HG03469 (cell line): ENCODE measurements around the gene NT5DC3.
"Not testable (repeated sequence)": the region's sequence is repeated elsewhere in the genome, so short reads cannot be mapped to it uniquely, and the experiment has no call there.

Experiments
- ATAC-seq: cut with Tn5 transposase; IDR thresholded peaks from one replicate; pipeline ENCODE4 v1.9.1; 2021; ENCODE audit warnings: mild to moderate bottlenecking, moderate library complexity, moderate number of reproducible peaks; ENCODE audit not compliant: unreplicated experiment

Gene NT5DC3

DNA sequence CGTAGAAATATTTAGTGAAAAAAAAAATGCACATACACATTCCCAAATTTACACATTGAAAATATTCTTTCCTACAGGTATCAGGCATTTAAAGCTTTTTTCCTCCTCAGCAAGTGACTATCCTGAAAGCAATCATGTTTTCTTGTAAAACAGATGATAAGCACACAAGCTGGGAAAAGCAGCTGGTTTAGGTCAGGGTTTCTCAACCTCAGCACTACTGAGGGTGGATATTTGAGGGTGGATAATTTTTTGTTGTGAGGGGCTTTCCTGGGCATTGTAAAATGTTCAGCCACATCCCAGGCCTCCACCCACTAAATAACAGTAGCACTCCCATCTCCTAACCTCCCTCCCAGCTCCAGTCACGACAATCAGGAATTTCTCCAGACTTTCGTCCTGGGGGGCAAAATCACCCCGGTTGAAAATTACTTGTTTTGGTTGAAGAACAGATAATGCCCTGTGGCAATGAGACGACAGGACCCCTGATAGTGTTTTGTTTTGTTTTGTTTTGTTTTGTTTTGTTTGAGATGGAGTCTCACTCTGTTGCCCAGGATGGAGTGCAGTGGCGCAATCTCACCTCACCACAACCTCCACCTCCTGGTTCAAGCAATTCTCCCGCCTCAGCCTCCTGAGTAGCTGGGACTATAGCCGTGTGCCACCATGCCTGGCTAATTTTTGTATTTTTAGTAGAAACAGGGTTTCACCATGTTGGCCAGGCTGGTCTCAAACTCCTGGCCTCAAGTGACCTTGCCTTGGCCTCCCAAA, 15.0 kb upstream of the NT5DC3 start:
- ATAC-seq, result no peak

- no peak for ATAC-seq
Measured at GRCh38 chr12:103855036-103855712, 14.1 kb upstream of the NT5DC3 start.

DNA sequence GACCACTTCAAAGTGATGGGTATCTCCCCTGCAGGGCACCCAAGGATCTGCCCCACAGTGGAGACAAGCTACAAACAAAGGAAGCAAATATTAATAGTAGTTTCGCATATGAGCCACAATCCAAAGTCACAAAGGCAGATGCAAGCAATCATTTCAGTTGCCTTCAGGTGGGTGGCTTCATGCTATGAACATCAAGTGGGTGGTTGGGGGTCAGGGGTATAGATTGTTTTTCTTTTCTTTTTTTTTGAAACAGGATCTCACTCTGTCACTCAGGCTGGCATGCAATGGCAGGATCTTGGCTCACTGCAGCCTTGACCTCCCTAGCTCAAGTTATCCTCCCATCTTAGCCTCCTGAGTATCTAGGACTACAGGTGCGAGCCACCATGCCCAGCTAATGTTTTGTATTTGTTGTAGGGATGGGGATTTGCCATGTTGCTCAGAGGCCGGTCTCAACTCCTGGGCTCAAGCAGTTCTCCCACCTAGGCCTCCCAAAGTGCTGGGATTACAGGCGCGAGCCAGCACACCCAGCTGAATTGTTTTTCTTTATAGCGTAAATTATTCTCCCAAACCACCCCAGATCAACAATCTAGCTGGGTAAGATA, 13.4 kb upstream of the NT5DC3 start:
- ATAC-seq, result no peak

GRCh38 chr12:103852498-103852997, 11.5 kb upstream of the NT5DC3 start:
- ATAC-seq, result no peak

DNA sequence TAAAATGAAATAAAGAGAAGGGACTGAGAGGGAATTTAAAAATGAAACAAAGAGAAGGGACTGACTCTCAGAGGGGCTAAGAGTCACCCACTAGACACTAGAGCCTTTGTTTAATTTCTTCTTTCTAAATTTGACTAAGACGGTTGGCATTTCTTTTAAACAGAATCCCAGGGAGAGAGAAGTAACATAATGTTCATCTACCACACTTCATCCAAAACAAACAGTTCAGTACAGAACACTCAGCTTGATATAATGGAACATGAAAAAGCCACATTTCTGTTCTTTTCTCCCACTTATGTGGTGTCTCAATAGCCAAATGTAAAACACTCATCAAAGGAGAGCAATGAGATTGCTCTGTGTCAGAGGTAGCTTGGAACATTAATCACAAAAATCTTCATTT, 10.1 kb upstream of the NT5DC3 start:
- no peak for ATAC-seq

- no peak for ATAC-seq
Measured at GRCh38 chr12:103850429-103850828, 9.4 kb upstream of the NT5DC3 start.

GRCh38 chr12:103848917-103849491, 8.0 kb upstream of the NT5DC3 start:
- no peak for ATAC-seq

DNA sequence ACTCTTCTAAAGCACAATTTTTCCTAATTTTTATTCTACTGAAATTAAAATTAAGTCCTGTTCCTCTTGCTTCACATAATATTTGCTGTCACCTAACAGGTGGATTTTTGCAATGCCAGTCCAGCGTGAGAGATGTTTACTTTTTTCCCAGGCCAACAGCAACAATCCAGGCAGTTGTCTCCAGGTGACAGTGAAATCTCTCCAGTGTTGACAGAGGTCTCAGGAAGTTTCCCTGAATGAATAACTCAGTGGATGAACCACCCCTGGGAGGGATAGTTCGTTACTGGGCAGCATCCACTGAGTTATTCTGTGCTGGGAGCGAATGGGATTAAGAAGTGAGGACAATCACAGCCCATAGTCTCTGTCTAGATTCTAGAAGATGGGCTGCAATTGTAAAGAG, 7.1 kb upstream of the NT5DC3 start:
- ATAC-seq, result no peak

DNA sequence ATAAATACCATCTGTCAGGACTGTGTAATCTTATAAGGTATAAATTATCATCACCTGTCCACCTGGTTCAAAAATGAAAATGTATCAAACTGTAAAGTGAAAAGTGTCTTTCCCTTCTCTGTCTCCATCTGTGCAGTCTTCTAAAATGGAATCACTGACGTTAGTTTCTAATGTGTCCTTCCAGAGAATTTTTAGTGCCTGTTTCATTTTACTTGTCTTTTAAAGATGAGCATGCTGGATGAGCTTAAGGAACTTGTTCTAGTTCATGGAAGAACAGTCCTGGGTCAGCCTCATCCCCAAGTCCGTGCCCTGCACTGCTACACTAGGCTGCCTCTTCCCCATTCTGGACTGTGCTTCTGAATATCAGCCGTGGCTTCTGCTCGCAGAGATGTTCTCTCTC, 5.4 kb upstream of the NT5DC3 start:
- ATAC-seq, result no peak

DNA sequence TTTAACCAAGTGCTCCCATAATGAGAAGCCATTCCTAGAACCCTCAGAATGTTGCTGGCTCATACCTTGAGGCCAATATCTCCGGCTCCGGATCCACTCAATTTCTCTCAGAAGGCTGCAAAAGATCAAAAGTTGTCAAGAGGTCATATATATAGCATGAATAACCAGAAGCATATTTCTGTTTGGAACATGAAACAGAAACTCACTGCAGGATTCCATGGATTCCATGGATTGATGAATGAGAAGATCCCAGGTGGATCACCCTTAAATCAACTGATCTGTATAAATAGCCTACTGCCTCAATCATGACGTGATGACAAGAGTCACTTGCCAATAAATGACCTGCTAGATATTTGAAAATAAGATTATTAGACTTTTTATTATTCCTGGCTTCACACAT, 3.3 kb upstream of the NT5DC3 start:
- ATAC-seq, result no peak

GRCh38 chr12:103841690-103842584, 903 bp upstream of the NT5DC3 start:
- no peak for ATAC-seq

GRCh38 chr12:103840462-103840875, 565 bp downstream of the NT5DC3 start:
- no peak for ATAC-seq

DNA sequence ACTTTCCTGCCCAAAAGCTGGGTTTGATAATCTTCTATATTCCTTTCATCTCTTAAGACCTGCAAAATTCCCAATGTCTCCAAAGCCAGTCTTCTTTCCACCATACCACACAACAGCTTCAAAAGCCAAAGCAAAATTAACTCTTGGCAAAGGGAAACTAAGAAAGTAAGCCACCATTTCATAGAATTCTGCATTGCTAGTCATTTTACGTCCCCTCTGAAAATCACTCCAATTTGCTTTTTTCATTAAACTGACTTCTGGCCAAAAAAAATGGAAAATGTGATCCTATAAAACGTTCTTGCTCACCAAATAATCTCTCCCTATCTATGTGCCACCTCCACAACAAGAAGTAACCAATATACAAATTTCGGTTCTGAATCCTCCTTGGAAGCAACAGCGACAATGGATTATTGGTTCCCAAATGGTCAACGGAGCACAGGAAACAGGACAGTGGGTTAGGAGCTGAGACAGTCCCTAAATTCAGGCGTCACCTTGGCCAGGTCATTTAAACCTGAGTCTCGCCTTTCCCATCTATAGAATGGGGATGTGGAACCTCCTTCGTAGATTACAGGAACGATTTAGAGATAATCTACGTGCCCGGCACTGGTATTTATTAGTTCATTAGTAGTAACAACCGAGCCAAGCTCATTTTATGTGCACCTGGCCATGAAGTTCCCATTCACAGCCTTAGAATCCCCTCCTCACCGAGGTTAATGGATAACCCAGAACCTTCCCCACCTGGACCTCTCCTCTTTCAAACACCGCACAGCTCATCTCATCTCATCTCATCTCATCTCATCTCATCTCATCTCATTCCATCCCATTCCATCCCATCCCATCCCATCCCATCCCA, 1.2 kb downstream of the NT5DC3 start:
- ATAC-seq, result no peak

DNA sequence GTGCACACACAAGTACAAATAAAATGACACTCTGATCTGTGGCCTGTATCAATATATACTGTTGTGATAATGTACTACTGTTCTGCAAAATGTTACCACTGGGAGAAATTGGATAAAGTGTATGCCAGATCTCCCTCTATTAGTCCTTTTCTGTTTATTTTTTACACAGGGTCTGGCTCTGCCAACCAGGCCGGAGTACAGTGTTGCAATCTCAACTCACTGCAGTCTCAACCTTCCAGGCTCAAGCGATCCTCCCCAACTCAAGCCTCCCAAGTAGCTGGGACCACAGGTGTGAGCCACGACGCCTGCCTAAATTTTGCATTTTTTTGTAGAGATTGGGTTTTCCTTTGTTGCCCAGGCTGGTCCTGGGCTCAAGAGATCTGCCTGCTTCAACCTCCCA, 1.9 kb downstream of the NT5DC3 start:
- no peak for ATAC-seq

DNA sequence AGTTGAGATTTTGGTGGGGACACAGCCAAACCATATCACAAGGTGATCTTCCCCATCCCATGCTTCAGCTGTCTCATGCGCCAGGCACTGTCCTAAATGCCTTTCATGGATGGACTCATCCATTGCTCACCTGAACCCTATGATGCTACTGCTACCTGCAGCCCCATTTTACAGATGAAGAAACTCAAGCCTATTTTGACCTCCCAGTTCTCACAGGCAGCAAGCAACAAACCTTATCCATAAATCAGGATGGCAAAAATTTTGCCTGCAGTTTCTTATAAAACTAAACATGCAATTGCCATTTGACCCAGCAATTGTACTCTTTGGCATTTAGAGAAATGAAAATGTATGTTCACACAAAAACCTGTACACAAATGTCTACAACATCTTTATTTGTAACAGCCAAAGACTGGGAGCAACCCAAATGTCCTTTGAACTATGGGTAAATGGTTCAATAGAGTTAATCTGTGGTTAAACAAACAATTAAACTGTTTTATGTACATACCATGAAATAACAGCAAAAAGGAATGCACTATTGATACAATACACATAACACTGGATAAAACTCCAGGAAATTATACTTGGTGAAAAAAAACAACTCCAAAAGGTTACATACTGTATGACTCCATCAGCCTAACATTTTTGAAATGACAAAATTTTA, 2.6 kb downstream of the NT5DC3 start:
- ATAC-seq, result no peak

- no peak for ATAC-seq
Measured at GRCh38 chr12:103836345-103836744, 4.7 kb downstream of the NT5DC3 start.

DNA sequence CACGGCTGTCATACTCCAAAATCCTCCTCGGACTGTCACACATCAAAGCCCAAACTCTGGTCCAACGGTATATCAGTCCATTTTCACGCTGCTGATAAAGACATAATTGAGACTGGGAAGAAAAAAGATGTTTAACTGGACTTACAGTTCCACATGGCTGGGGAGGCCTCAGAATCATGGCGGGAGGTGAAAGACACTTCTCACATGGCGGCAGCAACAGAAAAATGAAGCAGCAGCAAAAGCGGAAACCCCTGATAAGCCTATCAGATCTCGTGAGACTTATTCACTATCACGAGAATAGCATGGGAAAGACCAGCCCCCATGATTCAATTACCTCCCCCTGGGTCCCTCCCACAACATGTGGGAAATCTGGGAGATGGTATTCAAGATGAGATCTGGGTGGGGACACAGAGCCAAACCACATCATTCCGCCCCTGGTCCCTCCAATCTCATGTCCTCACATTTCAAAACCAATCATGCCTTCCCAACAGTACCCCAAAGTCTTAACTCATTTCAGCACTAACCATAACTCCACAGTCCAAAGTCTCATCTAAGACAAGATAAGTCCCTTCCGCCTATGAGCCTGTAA, 5.2 kb downstream of the NT5DC3 start:
- ATAC-seq, result not testable (repeated sequence)

DNA sequence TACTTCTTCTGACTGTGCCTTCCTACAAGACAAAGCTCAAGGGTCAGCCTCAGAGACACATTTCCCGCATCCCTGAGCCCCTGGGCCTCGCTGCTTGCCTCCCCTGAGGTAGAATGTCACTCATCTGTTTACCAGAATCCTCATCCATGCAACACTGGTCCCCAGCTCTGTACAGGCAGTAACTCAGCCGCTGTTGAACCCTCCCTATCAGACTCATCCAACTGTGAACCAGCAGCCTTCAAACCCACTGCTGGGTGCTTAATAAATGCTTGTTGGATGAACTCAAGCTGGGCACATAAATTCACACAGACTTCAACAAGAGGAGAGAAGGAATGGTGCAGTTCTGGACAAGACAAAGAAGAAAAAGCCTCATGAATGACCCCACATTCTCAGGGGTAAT, 6.1 kb downstream of the NT5DC3 start:
- no peak for ATAC-seq

DNA sequence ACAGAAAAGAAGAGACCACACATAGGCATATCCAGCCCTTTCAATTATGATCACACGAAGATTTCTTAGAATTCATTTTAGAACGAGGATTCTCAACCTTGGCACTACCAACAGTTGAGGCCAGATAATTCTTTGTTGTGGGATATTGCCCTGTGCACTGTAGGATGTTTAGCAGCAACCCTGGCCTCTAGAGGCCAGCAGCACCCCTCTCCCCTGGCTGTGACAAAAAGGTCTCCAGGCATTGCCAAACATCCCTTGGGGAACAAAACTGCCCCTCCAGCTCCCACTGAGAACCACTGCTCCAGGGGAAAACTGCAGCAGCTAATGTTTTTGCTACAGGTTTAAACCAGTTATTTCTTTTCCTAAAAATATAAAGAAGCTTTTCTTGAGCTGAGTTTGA, 7.1 kb downstream of the NT5DC3 start:
- ATAC-seq, result no peak
